Stimulated activated CD4-positive, alpha-beta T cell treated with anti-CD3 and anti-CD28 coated beads, Interleukin-1b, Interleukin-23, amount 100 ng/mL, for 1 hour (primary cell): ENCODE data around the gene TSC2.

Experiments used
- DNase-seq, 2 donors: peaks; one replicate each; pipeline ENCODE4 v3.0.0-alpha.2; 2020; ENCODE audit warnings: low read depth in 2 of 2

Gene TSC2

DNA sequence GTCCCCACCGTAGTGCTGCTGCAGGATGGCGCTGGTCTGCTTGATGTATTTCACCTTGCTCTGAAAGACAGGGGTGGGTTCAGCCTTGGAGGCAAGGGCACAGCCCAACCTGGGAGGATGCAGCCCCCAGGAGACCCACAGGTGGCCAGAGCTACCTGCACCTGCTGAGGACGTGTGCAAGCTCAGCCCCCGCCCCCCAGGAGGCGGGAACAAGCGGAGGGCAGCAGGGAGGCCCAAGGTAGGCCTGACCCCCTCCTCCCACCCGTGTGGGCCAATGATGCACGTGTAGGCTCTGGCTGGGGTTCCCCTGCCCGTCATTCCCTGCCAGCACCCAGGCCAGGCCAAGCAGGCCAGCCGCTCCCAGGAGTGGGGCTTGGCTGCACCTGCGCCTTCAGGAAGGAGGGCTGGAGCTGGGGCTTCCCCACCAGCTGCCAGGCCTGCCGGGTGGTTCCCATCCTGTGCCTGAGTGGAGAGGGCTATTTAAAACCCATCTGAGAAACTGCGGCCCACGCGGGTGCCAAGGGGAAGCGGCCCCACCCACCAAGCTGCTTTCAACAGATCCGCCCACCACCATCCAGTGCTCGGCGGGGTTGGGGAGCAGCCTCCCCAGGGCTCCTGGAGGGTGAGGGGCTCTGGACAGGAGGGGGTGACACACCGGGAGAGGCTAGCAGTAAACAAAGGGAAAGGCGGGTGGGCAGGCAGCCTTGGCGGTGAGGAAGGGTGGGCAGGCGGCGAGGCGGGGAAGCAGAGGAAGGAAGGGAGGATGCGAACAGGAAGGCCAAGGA, 3.9 kb upstream of the TSC2 start:
- no peak for DNase-seq

GRCh38 chr16:2044541-2044940, 3.2 kb upstream of the TSC2 start:
- no peak for DNase-seq

DNA sequence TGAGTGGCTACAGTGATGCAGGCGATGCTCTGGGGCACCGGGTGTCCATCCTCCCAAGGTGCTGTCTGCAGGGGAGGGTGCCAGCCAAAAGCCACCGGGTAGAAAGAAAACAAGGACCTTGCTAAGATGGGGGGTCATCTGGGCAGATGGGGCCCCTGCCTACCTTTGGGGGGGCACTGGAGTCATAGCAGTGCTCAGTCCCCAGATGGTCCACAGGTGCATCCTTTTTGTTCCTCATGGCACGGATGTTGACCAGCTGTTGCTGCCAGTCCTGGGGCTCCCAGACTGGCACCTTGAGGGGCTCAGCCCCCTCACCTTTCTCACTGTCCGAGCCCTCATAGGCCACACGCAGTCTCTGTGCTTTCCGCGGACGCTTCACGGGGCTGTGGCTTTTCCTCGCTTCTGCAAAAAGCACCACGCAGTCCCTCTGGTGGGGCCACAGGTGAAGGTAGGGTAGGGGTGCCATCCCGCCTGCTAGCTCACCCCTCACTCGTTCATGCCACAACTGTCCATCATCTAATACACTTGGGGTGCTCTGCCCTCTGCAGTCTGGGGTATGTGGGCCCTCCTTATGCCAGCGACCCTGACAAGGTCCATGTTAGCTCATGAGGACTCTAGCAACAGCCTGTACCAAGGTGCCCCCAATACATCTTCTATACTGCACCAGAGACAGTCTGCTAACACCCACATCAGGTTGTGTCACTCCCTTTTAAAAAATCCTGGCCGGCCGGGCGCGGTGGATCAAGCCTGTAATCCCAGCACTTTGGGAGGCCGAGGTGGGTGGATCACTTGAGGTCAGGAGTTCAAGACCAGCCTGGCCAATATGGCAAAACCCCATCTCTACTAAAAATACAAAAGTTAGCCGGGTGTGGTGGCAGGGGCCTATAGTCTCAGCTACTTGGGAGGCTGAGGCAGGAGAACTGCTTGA, 1.6 kb upstream of the TSC2 start:
- DNase-seq: no peak

DNA sequence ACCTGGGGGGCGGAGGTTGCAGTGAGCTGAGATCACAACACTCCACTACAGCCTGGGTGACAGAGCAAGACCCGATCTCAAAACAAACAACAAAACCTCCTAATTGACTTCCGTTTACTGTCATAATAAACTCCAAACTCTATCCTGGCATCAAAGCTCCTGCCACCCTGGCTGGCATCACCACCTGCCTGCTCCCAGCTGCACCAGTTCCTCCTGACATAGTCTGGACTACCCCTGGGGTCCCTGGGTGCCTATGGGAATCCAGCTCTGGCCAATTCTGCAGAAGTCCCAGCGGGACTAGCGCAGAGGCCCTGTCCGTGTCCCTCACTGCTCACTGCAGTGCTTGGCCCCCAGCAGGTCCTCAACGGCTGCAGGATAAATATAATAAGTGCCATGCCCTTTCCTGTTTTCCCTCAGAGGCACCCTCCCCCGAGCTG, 874 bp upstream of the TSC2 start:
- DNase-seq: no peak

DNA sequence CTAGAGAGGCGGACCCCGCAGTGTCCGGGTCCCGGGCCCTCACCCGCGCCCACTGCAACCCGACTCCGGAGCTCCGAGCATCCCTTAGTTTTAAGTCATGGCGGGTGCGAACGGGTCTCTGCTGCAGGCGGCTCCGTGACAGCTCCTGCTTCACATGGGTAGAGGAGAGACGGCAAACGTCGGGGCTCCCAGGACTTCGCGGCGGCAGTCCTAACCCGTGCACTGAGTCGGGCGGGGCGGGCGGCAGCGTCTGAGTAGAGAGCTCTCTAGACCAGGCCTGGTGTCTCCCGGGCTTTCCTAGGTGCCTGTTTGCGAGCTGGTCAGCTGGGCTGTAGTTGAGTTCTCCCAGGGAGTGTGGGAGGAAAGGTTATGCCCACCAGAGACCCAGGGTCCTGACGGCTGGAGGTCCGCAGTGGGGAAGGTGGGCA, 345 bp downstream of the TSC2 start:
- DNase-seq: no peak

GRCh38 chr16:2053211-2053610, 5.4 kb downstream of the TSC2 start:
- DNase-seq: no peak

DNA sequence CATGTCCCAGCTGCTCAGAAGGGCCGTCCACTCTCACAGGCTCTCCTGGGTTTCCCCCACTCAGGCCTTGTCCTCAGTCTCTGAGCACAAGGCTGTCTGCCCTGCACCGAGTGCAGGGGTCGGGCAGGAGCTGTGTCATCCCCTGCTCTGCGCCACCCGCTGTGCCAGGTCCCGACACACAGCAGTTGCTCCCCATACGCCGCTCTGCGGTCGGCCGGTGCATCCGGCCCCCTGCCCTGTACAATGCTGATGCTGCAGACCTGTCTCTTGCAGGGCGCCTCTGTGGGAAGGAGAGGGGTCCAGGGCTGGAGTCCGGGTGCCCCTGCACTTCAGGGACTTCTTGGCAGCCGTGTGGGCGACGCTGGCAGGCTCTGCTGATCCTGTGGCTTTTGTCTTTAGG, 6.1 kb downstream of the TSC2 start:
- DNase-seq: no peak

- DNase-seq: no peak
Measured at GRCh38 chr16:2054543-2055245, 6.9 kb downstream of the TSC2 start.

DNA sequence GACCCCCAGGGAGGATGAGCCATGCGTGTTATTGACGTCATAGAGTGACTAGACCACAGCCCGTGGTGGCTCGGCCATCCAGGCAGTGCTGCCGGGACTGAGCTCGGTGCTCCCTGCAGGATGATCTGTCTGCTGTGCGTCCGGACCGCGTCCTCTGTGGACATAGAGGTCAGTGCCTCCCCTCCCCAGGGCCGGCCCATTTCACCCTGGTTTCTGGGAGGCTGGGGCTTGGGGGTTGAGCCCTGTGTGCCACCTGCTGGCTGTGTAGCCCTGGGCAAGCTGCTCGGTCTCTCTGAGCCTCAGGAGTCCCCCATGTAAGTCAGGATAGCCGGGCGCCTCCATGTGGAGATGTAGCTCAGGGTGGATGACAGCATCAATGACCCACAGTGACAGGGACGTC, 8.3 kb downstream of the TSC2 start:
- no peak for DNase-seq

- DNase-seq: no peak
Measured at GRCh38 chr16:2056681-2057407, 9.1 kb downstream of the TSC2 start.

- no peak for DNase-seq
Measured at GRCh38 chr16:2057438-2057837, 9.7 kb downstream of the TSC2 start.

- no peak for DNase-seq
Measured at GRCh38 chr16:2058420-2058819, 10.6 kb downstream of the TSC2 start.

DNA sequence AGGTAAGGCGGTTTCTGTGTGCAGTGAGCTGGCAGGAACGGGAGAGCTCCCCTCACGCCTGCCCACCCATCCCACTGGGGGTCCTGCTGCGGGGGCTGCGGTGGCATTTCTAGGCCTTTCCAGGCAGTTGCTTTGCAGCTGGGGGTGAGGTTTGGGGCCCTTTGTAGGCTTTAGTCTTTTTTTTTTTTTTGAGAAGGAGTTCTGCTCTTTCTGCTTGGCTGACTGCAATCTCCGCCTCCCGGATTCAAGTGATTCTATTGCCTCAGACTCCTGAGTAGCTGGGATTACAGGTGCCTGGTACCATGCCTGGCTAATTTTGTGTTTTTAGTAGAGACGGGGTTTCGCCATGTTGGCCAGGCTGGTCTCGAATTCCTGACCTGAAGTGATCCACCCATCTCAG, 11.1 kb downstream of the TSC2 start:
- no peak for DNase-seq

DNA sequence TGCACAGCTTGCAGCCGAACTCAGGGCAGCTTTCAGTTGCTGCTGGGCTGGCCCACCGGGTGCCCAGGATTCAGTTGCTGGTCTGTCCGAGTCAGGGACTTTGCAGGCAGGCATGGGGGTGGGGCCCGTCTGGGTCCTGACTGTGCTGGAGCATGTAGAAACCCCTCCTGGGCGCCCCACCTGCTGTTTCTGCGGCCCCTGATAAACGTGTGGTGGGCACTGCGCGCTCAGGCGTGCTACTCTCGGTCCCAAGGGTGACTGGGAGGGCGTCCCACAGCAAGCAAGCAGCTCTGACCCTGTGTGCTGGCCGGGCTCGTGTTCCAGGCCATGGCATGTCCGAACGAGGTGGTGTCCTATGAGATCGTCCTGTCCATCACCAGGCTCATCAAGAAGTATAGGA, 12.6 kb downstream of the TSC2 start:
- DNase-seq: no peak

- no peak for DNase-seq
Measured at GRCh38 chr16:2061023-2061422, 13.2 kb downstream of the TSC2 start.

DNA sequence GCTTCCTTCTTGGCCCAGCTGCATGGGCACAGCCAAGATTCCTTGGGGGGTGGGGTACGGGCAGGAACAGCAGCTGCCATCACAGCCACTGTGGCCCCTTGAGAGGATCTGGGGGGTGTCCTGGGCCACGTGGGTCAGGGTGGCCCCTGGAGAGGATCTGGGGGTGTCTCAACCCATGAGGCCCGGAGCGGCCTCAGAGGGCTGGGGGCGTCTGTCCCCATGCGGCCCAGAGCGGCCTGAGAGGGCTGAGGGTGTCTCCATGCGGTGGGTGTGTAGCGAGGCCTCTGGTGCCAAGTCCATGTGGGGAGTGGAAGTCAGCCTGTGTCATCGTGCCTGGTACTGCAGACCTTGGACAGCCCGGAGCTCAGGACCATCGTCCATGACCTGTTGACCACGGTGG, 13.7 kb downstream of the TSC2 start:
- DNase-seq: no peak

- no peak for DNase-seq
Measured at GRCh38 chr16:2062801-2063200, 15.0 kb downstream of the TSC2 start.

DNA sequence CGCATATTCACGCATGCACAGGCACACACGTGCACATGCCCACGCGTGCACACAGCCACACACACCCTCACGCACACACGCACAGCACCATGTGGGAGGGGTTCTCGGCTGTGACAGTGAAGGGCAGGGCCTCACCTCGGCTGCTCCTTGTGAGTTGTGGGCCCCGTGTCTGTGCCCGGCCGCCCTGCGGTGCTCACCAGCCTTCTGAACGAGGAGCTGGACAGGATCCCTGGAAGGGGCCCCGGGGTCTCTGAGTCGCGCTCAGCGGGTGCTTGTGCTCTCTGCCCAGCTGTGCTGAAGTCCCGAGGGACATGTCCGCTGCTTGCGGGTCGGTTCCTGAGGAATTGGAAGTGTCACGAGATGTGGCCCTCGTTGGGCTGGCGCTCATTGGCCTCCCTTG, 16.1 kb downstream of the TSC2 start:
- no peak for DNase-seq

- DNase-seq: no peak
Measured at GRCh38 chr16:2064368-2064945, 16.7 kb downstream of the TSC2 start.

GRCh38 chr16:2066139-2066538, 18.4 kb downstream of the TSC2 start:
- DNase-seq: no peak
